Lower lobe of right lung (tissue), 2 donors: ENCODE measurements around the gene RAB11FIP5. TPM values are rescaled to one million over a fixed set of nuclear protein-coding genes. Genes with fewer than 3 reads are reported as not detected.
A peak's percentile ranks its signal among the peaks of the same experiment; 100 is the strongest.

ENCODE experiments used
- ATAC-seq, 2 donors: fragments of 200-7000 bp; cut with Tn5 transposase; one replicate each; pipeline ENCODE4 v1.9.1; 2020 to 2022; ENCODE audit warnings: mild to moderate bottlenecking in 2 of 2, moderate library complexity in 2 of 2
- DNase-seq: peaks from one replicate; pipeline ENCODE4 v3.0.0-alpha.2; 2020
- H3K27ac ChIP-seq: fragments of 200-600 bp; one replicate; pipeline ENCODE4 v1.8.0; 2022
- H3K27me3 ChIP-seq: fragments of 200-600 bp; one replicate; pipeline ENCODE4 v1.8.0; 2022; ENCODE audit warnings: low read depth
- H3K36me3 ChIP-seq: fragments of 200-600 bp; one replicate; pipeline ENCODE4 v1.8.0; 2022; ENCODE audit warnings: mild to moderate bottlenecking
- H3K4me1 ChIP-seq: fragments of 200-600 bp; one replicate; pipeline ENCODE4 v1.8.0; 2022
- H3K4me3 ChIP-seq: fragments of 200-600 bp; one replicate; pipeline ENCODE4 v1.8.0; 2022; ENCODE audit warnings: mild to moderate bottlenecking
- H3K9me3 ChIP-seq: fragments of 200-600 bp; one replicate; pipeline ENCODE4 v1.8.0; 2022
- CTCF ChIP-seq: fragments of 200-600 bp; IDR thresholded peaks from one replicate; pipeline ENCODE4 v1.8.0; 2022; ENCODE audit warnings: antibody characterized with exemption, mild to moderate bottlenecking
- intact Hi-C: fragments of 100-400 bp; cut with DNase I; formaldehyde crosslinking; loops from one replicate; pipeline ENCODE4 v1.11.0; 2022
- total RNA-seq: library from RNA; stranded (reverse); fragmentation: NEBNext Ultra II Directional; extraction: Animal tissue kit (Norgen Biotek cat#: 25700); gene quantifications from one replicate; pipeline ENCODE4 v1.2.1, GENCODE V29; 2021
- donor health status: DM: no; HTN: yes; CAD: no; lungs with severe emphysema.

Gene RAB11FIP5
- total RNA-seq, 1 donor from 2014 or later, result 20.6 TPM

GRCh38 chr2:73043276-73043675 lies 69.5 kb downstream of the RAB11FIP5 start:
- no peak for TF ChIP-seq CTCF
- no peaks in the 10 kb centered on the region for H3K4me1 ChIP-seq
- intact Hi-C loops, result no loop called here

DNA sequence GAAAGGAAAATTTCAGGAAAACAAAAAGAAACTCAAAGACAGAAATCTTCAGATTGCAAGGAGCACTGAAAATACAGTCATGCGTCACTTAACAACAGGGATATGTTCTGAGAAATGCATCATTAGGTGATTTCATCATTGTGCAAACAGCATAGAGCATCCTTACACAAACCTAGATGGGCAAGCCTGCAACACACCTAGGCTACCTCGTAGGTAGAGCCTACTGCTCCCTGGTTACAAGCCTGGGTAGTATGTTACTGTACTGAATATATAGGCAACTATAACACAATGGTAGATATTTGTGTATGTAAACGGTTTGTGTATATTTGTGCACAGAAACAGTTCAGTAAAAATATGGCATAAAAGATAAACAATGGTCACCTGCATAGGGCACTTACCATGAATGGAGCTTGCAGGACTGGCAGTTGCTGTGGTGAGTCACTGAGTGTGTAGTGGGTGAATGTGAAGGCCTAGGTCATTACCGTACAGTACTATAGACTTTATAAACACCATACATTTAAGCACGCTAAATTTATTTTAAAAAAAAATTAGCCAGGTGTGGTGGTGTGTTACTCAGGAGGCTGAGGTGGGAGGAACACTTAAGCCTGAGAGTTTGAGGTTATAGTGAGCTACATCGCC lies 74.7 kb downstream of the RAB11FIP5 start:
- Histone ChIP-seq H3K4me3 (no peak overlapping the region), H3K36me3 (peaks cover 21% of the 10 kb centered on the region), H3K27ac (no peak overlapping the region), H3K27me3 (no peaks in the 10 kb centered on the region), H3K9me3 (no peaks in the 10 kb centered on the region), H3K4me1 (no peaks in the 10 kb centered on the region)
- no peak for TF ChIP-seq CTCF
- intact Hi-C loops, result no loop called here
- ATAC-seq (no peak), DNase-seq (no peak)

More at GRCh38 chr2:73043276-73043675, 69.5 kb downstream of the RAB11FIP5 start:
- H3K27ac ChIP-seq, result no peak overlapping the region
- H3K36me3 ChIP-seq, result peaks cover 17% of the 10 kb centered on the region
- no peaks in the 10 kb centered on the region for H3K9me3 ChIP-seq
- DNase-seq (no peak), ATAC-seq (no peak)
- no peaks in the 10 kb centered on the region for H3K27me3 ChIP-seq
- no peak overlapping the region for H3K4me3 ChIP-seq

GRCh38 chr2:73036766-73037165 lies 76.0 kb downstream of the RAB11FIP5 start:
- intact Hi-C loops, result no loop called here
- Histone ChIP-seq H3K27ac (no peak overlapping the region), H3K36me3 (peaks cover 21% of the 10 kb centered on the region), H3K27me3 (no peaks in the 10 kb centered on the region), H3K4me3 (no peak overlapping the region), H3K4me1 (peaks cover 5% of the 10 kb centered on the region), H3K9me3 (no peaks in the 10 kb centered on the region)
- TF ChIP-seq CTCF, result no peak
- no peak for DNase-seq
- ATAC-seq, result no peak

DNA sequence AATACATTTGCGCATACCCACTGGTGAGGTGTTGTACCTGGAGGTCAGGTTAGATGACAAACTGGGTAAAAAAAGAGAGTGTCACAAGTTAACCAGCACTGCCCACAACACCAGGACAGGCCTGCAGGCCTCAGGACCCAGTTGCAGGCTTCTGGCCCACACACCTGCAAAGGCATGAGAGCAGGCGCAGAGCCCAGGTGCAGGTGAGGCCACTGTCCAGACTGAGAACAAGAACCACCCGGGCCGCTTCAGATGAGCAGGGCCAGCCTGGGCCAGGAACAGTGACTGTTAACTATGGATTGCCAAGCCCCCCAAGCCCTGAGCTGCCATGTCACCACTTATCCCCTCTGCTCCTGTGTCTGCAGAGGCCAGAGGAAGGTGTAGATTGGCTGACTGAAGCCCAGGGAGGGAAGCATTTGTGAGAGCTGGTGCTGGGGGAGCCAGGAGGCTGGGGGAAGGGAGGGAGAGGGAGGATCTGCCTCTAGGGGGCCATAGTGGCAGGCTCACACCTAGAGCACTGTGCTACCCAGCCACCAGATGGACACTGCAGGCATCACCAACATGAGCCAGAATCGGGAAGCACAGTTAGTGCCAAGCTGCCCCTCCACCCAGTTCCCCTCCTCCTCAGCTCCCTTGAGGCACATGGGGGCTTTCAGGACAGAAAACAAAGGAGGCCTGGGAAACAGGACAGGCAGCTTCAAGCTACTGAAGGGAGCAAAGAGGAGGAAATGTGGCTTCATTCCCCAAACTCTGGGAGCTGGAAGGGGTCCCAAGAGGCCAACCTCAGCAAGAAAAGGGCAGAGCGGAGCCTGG lies 76.6 kb downstream of the RAB11FIP5 start:
- peaks cover 21% of the 10 kb centered on the region for H3K36me3 ChIP-seq
- no peak overlapping the region for H3K4me3 ChIP-seq
- DNase-seq (no peak), ATAC-seq (no peak)
- intact Hi-C loops, result no loop called here
- no peak overlapping the region for H3K27ac ChIP-seq
- H3K9me3 ChIP-seq, result no peaks in the 10 kb centered on the region
- H3K4me1 ChIP-seq, result peaks cover 5% of the 10 kb centered on the region
- H3K27me3 ChIP-seq, result no peaks in the 10 kb centered on the region
- no peak for TF ChIP-seq CTCF

DNA sequence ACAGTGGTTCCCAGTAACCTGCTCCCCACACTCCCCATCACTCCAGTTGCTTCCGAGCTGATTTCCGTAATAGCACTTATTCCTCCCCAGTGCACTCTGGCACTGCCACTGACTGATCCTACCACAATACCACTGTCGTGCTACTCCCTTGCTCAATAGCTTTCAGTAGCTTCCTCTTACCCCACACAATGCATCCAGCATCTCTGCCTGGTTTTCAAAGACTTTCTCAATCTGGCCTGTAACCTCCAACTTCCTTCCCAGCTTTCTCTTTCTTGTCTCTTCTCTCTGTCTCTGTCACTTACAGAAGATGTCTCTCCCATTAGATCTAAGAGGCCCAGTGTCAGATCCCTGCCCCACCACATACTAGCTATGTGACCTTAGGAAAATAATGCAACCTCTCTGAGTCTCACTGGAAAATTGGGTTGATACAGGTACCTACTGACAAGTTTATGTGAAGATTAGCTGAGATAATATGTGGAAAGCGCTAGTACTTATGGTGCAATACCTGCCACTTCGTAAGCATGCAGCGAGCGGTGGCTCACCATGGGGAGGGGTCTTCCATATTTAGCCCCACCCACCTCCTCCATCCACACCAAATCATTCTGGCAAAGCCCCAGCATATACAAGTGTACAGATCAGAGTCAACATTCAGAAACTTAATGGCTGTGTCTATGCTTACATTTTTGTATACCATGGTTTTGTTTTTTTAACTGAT lies 77.9 kb downstream of the RAB11FIP5 start:
- DNase-seq (no peak), ATAC-seq (peak; percentile 80 to 85)
- Histone ChIP-seq H3K4me1 (peaks cover 5% of the 10 kb centered on the region), H3K36me3 (peaks cover 13% of the 10 kb centered on the region), H3K9me3 (no peaks in the 10 kb centered on the region), H3K27ac (no peak overlapping the region), H3K4me3 (no peak overlapping the region), H3K27me3 (no peaks in the 10 kb centered on the region)
- TF ChIP-seq CTCF, result no peak
- intact Hi-C loops, result no loop called here
